Measurements from ENCODE around the gene PKD2. TPM values are rescaled to one million over a fixed set of nuclear protein-coding genes. Genes with fewer than 3 reads are reported as not detected.
"Not testable (repeated sequence)": the region's sequence is repeated elsewhere in the genome, so short reads cannot be mapped to it uniquely, and the experiment has no call there.

The PKD2 gene
- total RNA-seq, 1 donor from 2014 or later = 40.4 TPM

GRCh38 chr4:88018466-88018865, 11.0 kb downstream of the PKD2 start:
- Histone ChIP-seq H3K79me2 (ENCODE audit: low read depth) (peaks cover 80% of the 10 kb centered on the region), H2AFZ (replicated peaks) (no peak overlapping the region), H4K20me1 (ENCODE audit: low read depth) (peaks cover 46% of the 10 kb centered on the region), H3K36me3 (peaks cover 8% of the 10 kb centered on the region), H3K9ac (no peak overlapping the region), H3F3A (ENCODE audit: low read depth) (no peaks in the 10 kb centered on the region), H3K27me3 (no peaks in the 10 kb centered on the region), H3K4me1 (no peaks in the 10 kb centered on the region), H3K27ac (no peak overlapping the region), H3K4me2 (no peak overlapping the region), H3K9me3 (ENCODE audit: low read depth) (no peaks in the 10 kb centered on the region), H3K4me3 (no peak overlapping the region)
- Mint-ChIP-seq H3K27me3 (ENCODE audit: insufficient read depth, low read depth) (peaks cover 3% of the 10 kb centered on the region), H3K4me1 (peaks cover 6% of the 10 kb centered on the region), H3K9me3 (peaks cover 3% of the 10 kb centered on the region), H3K36me3 (peaks cover 47% of the 10 kb centered on the region), H3K27ac (no peak overlapping the region), H3K4me3 (no peak overlapping the region)
- no peak for TF ChIP-seq EZH2 (IDR thresholded peaks at IDR 0.05)
- TF ChIP-seq CTCF (IDR thresholded peaks at IDR 0.05) = no peak
- TF ChIP-seq EZH2phosphoT487 (IDR thresholded peaks at IDR 0.05) = no peak
- DNase-seq (ENCODE audit: low spot score) = no peak

GRCh38 chr4:88021824-88022223, 14.4 kb downstream of the PKD2 start:
- Histone ChIP-seq H3K4me2 (no peak overlapping the region), H3K27ac (no peak overlapping the region), H3F3A (ENCODE audit: low read depth) (no peaks in the 10 kb centered on the region), H3K4me3 (no peak overlapping the region), H3K27me3 (no peaks in the 10 kb centered on the region), H4K20me1 (ENCODE audit: low read depth) (peaks cover 17% of the 10 kb centered on the region), H3K9ac (no peak overlapping the region), H3K4me1 (no peaks in the 10 kb centered on the region), H3K79me2 (ENCODE audit: low read depth) (peaks cover 46% of the 10 kb centered on the region), H3K9me3 (ENCODE audit: low read depth) (peaks cover 3% of the 10 kb centered on the region), H3K36me3 (peaks cover 25% of the 10 kb centered on the region), H2AFZ (replicated peaks) (no peak overlapping the region)
- Mint-ChIP-seq H3K27me3 (ENCODE audit: insufficient read depth, low read depth) (peaks cover 3% of the 10 kb centered on the region), H3K4me1 (peaks cover 2% of the 10 kb centered on the region), H3K9me3 (peaks cover 21% of the 10 kb centered on the region), H3K36me3 (peaks cover 54% of the 10 kb centered on the region), H3K27ac (no peak overlapping the region), H3K4me3 (no peak overlapping the region)
- no peak for DNase-seq (ENCODE audit: low spot score)
- no peak for TF ChIP-seq EZH2 (IDR thresholded peaks at IDR 0.05)
- TF ChIP-seq EZH2phosphoT487 (IDR thresholded peaks at IDR 0.05) = no peak
- TF ChIP-seq CTCF (IDR thresholded peaks at IDR 0.05) = no peak

- no peak overlapping the region for H2AFZ ChIP-seq (replicated peaks)
- no peaks in the 10 kb centered on the region for H3K4me1 ChIP-seq
- peaks cover 3% of the 10 kb centered on the region for H3K27me3 Mint-ChIP-seq (ENCODE audit: insufficient read depth, low read depth)
- no peak for DNase-seq (ENCODE audit: low spot score)
- peaks cover 17% of the 10 kb centered on the region for H4K20me1 ChIP-seq (ENCODE audit: low read depth)
- H3K36me3 Mint-ChIP-seq = peaks cover 57% of the 10 kb centered on the region
- H3K27ac ChIP-seq = no peak overlapping the region
- no peak overlapping the region for H3K27ac Mint-ChIP-seq
- no peaks in the 10 kb centered on the region for H3F3A ChIP-seq (ENCODE audit: low read depth)
- TF ChIP-seq EZH2 (IDR thresholded peaks at IDR 0.05) = no peak
- no peak for TF ChIP-seq CTCF (IDR thresholded peaks at IDR 0.05)
- TF ChIP-seq EZH2phosphoT487 (IDR thresholded peaks at IDR 0.05) = no peak
- no peak overlapping the region for H3K9ac ChIP-seq
- peaks cover 2% of the 10 kb centered on the region for H3K4me1 Mint-ChIP-seq
- no peak overlapping the region for H3K4me3 ChIP-seq
- H3K9me3 Mint-ChIP-seq = peaks cover 21% of the 10 kb centered on the region
- H3K4me2 ChIP-seq = no peak overlapping the region
- no peaks in the 10 kb centered on the region for H3K27me3 ChIP-seq
- H3K4me3 Mint-ChIP-seq = no peak overlapping the region
- peaks cover 42% of the 10 kb centered on the region for H3K79me2 ChIP-seq (ENCODE audit: low read depth)
- peaks cover 25% of the 10 kb centered on the region for H3K36me3 ChIP-seq
- H3K9me3 ChIP-seq (ENCODE audit: low read depth) = peaks cover 3% of the 10 kb centered on the region
These were observed 14.9 kb downstream of the PKD2 start for GRCh38 chr4:88022289-88022688.

GRCh38 chr4:88025868-88026661, 18.6 kb downstream of the PKD2 start:
- not testable (repeated sequence) for H3K4me1 Mint-ChIP-seq; H3K9me3 ChIP-seq (ENCODE audit: low read depth); H4K20me1 ChIP-seq (ENCODE audit: low read depth); H3K79me2 ChIP-seq (ENCODE audit: low read depth); H3F3A ChIP-seq (ENCODE audit: low read depth); H3K4me3 ChIP-seq; H3K4me1 ChIP-seq; H3K27me3 Mint-ChIP-seq (ENCODE audit: insufficient read depth, low read depth); H3K27me3 ChIP-seq; H2AFZ ChIP-seq (replicated peaks); DNase-seq (ENCODE audit: low spot score); H3K9ac ChIP-seq; H3K27ac ChIP-seq; H3K27ac Mint-ChIP-seq; H3K4me3 Mint-ChIP-seq; H3K4me2 ChIP-seq
- H3K36me3 ChIP-seq = peaks cover 26% of the 10 kb centered on the region
- peaks cover 59% of the 10 kb centered on the region for H3K36me3 Mint-ChIP-seq
- H3K9me3 Mint-ChIP-seq = peaks cover 21% of the 10 kb centered on the region

Measured in neural progenitor cell (in vitro differentiated cells).